ENCODE data around the gene FLVCR2.

FLVCR2 gene

GRCh38 chr14:75533791-75534555 lies 44.4 kb upstream of the FLVCR2 start:
- H3K4me3 ChIP-seq (ENCODE audit: low read length), result no peak overlapping the region
- H3K9me3 ChIP-seq (ENCODE audit: control insufficient read depth, insufficient read depth, low read length), result no peaks in the 10 kb centered on the region
- H3F3A ChIP-seq (ENCODE audit: control insufficient read depth, insufficient read depth), result no peaks in the 10 kb centered on the region
- no peaks in the 10 kb centered on the region for H3K79me2 ChIP-seq (ENCODE audit: control insufficient read depth, low read length)
- no peaks in the 10 kb centered on the region for H3K9me2 ChIP-seq (replicated peaks; ENCODE audit: control insufficient read depth, low read length)
- H3K4me1 ChIP-seq (ENCODE audit: control insufficient read depth, low read length), result no peaks in the 10 kb centered on the region
- no peak for TF ChIP-seq CTCF (IDR thresholded peaks at IDR 0.05; ENCODE audit: low read depth, low read length, poor library complexity, severe bottlenecking)
- no peak for TF ChIP-seq EZH2phosphoT487 (IDR thresholded peaks at IDR 0.05; ENCODE audit: borderline replicate concordance, low read length)
- H3K4me2 ChIP-seq (ENCODE audit: low read length), result no peak overlapping the region
- no peaks in the 10 kb centered on the region for H3K36me3 ChIP-seq (ENCODE audit: control insufficient read depth, low read length)
- no peaks in the 10 kb centered on the region for H4K20me1 ChIP-seq (ENCODE audit: control insufficient read depth, insufficient read depth, low read depth, low read length)
- H3K27ac ChIP-seq (ENCODE audit: low read depth, low read length), result no peak overlapping the region
- H3K27me3 ChIP-seq (ENCODE audit: control insufficient read depth, low read length), result peaks cover 17% of the 10 kb centered on the region

DNA sequence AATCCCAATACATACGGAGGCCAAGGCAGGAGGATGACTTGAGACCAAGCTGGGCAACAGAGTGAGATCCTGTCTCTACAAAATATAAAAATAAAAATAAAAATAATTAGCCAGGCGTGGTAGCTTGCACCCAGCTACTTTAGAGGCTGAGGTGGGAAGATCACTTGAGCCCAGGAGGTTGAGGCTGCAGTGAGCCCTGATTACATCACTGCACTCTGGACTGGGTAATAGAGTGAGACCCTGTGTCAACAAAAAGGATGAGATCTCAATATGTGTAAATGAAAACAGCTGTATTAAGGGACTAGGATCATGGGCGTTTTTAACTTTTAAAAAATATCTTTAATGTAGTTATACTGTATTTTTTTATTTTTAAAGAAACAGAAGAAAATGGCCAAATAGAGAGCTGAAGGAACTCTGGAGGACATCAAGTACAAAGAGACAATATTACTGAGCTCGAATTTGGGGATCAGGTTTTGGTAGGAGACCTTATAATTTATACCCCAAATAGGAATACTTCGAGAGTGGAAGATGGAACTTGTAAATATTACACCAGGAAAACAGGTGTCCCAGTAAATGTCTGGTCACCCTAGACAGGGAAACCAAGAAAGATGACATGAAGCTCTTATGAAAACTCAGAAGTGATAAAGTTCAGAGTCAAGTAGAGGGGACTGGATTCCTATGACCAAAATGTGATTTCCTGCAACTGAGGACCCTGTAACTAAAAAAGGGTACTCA lies 43.1 kb upstream of the FLVCR2 start:
- no peak overlapping the region for H3K27ac ChIP-seq (ENCODE audit: low read depth, low read length)
- no peaks in the 10 kb centered on the region for H3K9me2 ChIP-seq (replicated peaks; ENCODE audit: control insufficient read depth, low read length)
- H3K36me3 ChIP-seq (ENCODE audit: control insufficient read depth, low read length), result no peaks in the 10 kb centered on the region
- TF ChIP-seq CTCF (IDR thresholded peaks at IDR 0.05; ENCODE audit: low read depth, low read length, poor library complexity, severe bottlenecking), result no peak
- no peak for TF ChIP-seq EZH2phosphoT487 (IDR thresholded peaks at IDR 0.05; ENCODE audit: borderline replicate concordance, low read length)
- no peaks in the 10 kb centered on the region for H3K79me2 ChIP-seq (ENCODE audit: control insufficient read depth, low read length)
- no peak overlapping the region for H3K4me2 ChIP-seq (ENCODE audit: low read length)
- no peaks in the 10 kb centered on the region for H3K4me1 ChIP-seq (ENCODE audit: control insufficient read depth, low read length)
- H3K27me3 ChIP-seq (ENCODE audit: control insufficient read depth, low read length), result peaks cover 23% of the 10 kb centered on the region
- no peak overlapping the region for H3K4me3 ChIP-seq (ENCODE audit: low read length)
- H3F3A ChIP-seq (ENCODE audit: control insufficient read depth, insufficient read depth), result no peaks in the 10 kb centered on the region
- H4K20me1 ChIP-seq (ENCODE audit: control insufficient read depth, insufficient read depth, low read depth, low read length), result no peaks in the 10 kb centered on the region
- no peaks in the 10 kb centered on the region for H3K9me3 ChIP-seq (ENCODE audit: control insufficient read depth, insufficient read depth, low read length)

GRCh38 chr14:75537071-75537470 lies 41.3 kb upstream of the FLVCR2 start:
- Histone ChIP-seq H3K9me2 (replicated peaks; ENCODE audit: control insufficient read depth, low read length) (no peaks in the 10 kb centered on the region), H3F3A (ENCODE audit: control insufficient read depth, insufficient read depth) (no peaks in the 10 kb centered on the region), H4K20me1 (ENCODE audit: control insufficient read depth, insufficient read depth, low read depth, low read length) (no peaks in the 10 kb centered on the region), H3K79me2 (ENCODE audit: control insufficient read depth, low read length) (no peaks in the 10 kb centered on the region), H3K27ac (ENCODE audit: low read depth, low read length) (no peak overlapping the region), H3K4me2 (ENCODE audit: low read length) (no peak overlapping the region), H3K27me3 (ENCODE audit: control insufficient read depth, low read length) (peaks cover 33% of the 10 kb centered on the region), H3K9me3 (ENCODE audit: control insufficient read depth, insufficient read depth, low read length) (no peaks in the 10 kb centered on the region), H3K36me3 (ENCODE audit: control insufficient read depth, low read length) (no peaks in the 10 kb centered on the region), H3K4me3 (ENCODE audit: low read length) (no peak overlapping the region), H3K4me1 (ENCODE audit: control insufficient read depth, low read length) (no peaks in the 10 kb centered on the region)
- TF ChIP-seq CTCF (IDR thresholded peaks at IDR 0.05; ENCODE audit: low read depth, low read length, poor library complexity, severe bottlenecking) (no peak), EZH2phosphoT487 (IDR thresholded peaks at IDR 0.05; ENCODE audit: borderline replicate concordance, low read length) (no peak)

Measured in DOHH2 (cell line).